HepG2 (cell line): ENCODE measurements around the gene FAS. TPM values are rescaled to one million over a fixed set of nuclear protein-coding genes. Genes with fewer than 3 reads are reported as not detected.

Experiments used
- ETS1 ChIP-seq: sonication (generic); formaldehyde crosslinking; IDR thresholded peaks from 2 replicates; pipeline ENCODE4 v1.4.0; 2020; ENCODE audit warnings: missing genetic modification reagents
- GPN1 ChIP-seq: sonication (generic); formaldehyde crosslinking; IDR thresholded peaks from 2 replicates; pipeline ENCODE4 v1.5.1; 2020; ENCODE audit warnings: missing genetic modification reagents, borderline replicate concordance
- GZF1 ChIP-seq: sonication (generic); formaldehyde crosslinking; IDR thresholded peaks from 2 replicates; pipeline ENCODE4 v1.5.1; 2020; ENCODE audit warnings: mild to moderate bottlenecking, missing genetic modification reagents
- LBX2 ChIP-seq: sonication (generic); formaldehyde crosslinking; IDR thresholded peaks from 2 replicates; pipeline ENCODE4 v1.5.0; 2020; ENCODE audit warnings: missing genetic modification reagents, mild to moderate bottlenecking, borderline replicate concordance
- MXD1 ChIP-seq: sonication (generic); formaldehyde crosslinking; IDR thresholded peaks from 2 replicates; pipeline ENCODE4 v1.4.0; 2020; ENCODE audit warnings: mild to moderate bottlenecking, missing genetic modification reagents
- POLR2G ChIP-seq: fragments of 200-400 bp; formaldehyde crosslinking; IDR thresholded peaks from 2 replicates; pipeline ENCODE4 v1.6.1; 2018; ENCODE audit warnings: mild to moderate bottlenecking, low read depth, low read length, moderate library complexity
- SALL2 ChIP-seq: sonication (generic); formaldehyde crosslinking; IDR thresholded peaks from 2 replicates; pipeline ENCODE4 v1.8.1; 2023; ENCODE audit warnings: mild to moderate bottlenecking, missing genetic modification reagents, inconsistent platforms
- ZBTB40 ChIP-seq, 2 experiments: fragments of 450-650 bp in 1 of 2; sonication (generic) in 1 of 2; formaldehyde crosslinking in 1 of 2; IDR thresholded peaks; 2 replicates each; pipeline versions ENCODE4 v1.6.1 to v1.8.0; 2016 to 2022; ENCODE audit warnings: antibody characterized with exemption in 1 of 2, mild to moderate bottlenecking in 1 of 2, missing genetic modification reagents in 1 of 2
- ZNF205 ChIP-seq: IDR thresholded peaks from 2 replicates; pipeline ENCODE4 v1.6.1; 2018; ENCODE audit warnings: missing biosample characterization, missing genetic modification reagents
- ZNF275 ChIP-seq: sonication (generic); formaldehyde crosslinking; IDR thresholded peaks from 2 replicates; pipeline ENCODE4 v1.8.0; 2022; ENCODE audit warnings: missing genetic modification reagents, mild to moderate bottlenecking, inconsistent platforms, borderline replicate concordance
- ZNF776 ChIP-seq: sonication (generic); formaldehyde crosslinking; IDR thresholded peaks from 2 replicates; pipeline ENCODE4 v1.4.0; 2020; ENCODE audit warnings: mild to moderate bottlenecking, missing genetic modification reagents
- ZNF816 ChIP-seq: sonication (generic); formaldehyde crosslinking; IDR thresholded peaks from 2 replicates; pipeline ENCODE4 v1.8.0; 2022; ENCODE audit warnings: missing genetic modification reagents, mild to moderate bottlenecking, borderline replicate concordance
- polyA plus RNA-seq, 8 experiments: library from polyadenylated mRNA; depleted of rRNA in 3 of 8; stranded (reverse) in 7 of 8; unstranded in 1 of 8; fragments of >200 nt; fragmentation: Illumina TruSeq in 4 of 8; extraction: Trizol in 4 of 8; gene quantifications; 2 replicates each; pipeline versions ENCODE4 v1.2.1 to v1.2.3, GENCODE V29; 2011 to 2016; ENCODE audit warnings: low read depth in 4 of 8, missing spikeins in 1 of 8, mixed read lengths in 1 of 8; ENCODE audit not compliant: insufficient read depth in 1 of 8
- total RNA-seq, 5 experiments: library from RNA; depleted of rRNA; stranded (reverse); fragments of >200 nt; fragmentation: Illumina TruSeq; extraction: Trizol; gene quantifications; 2 replicates each; pipeline ENCODE4 v1.2.3, GENCODE V29; 2016; ENCODE audit warnings: low read depth in 1 of 5

Gene FAS
- total and polyA plus RNA-seq, 2 of the 13 experiments (the other 11 are each of a cell fraction or from before 2014, with no cell fraction given) = 5.9 to 17.9 TPM

- TF ChIP-seq ZNF275 (CRISPR knock-in tag) = no peak
- no peak for TF ChIP-seq ZNF776
- peak; percentile 55 for TF ChIP-seq POLR2G
- no peak for TF ChIP-seq ZNF205 (CRISPR knock-in tag)
- no peak for TF ChIP-seq SALL2 (CRISPR knock-in tag)
- no peak for TF ChIP-seq GZF1
- no peak for TF ChIP-seq ZBTB40 (IDR thresholded peaks at IDR 0.05)
- no peak for TF ChIP-seq ZBTB40 (CRISPR knock-in tag; IDR thresholded peaks at IDR 0.05)
- no peak for TF ChIP-seq ETS1 (CRISPR knock-in tag)
- no peak; the same call in 1 of the 2 replicates for TF ChIP-seq ZNF816
- no peak for TF ChIP-seq LBX2
- TF ChIP-seq GPN1 = no peak
- no peak; the same call in 1 of the 2 replicates for TF ChIP-seq MXD1 (CRISPR knock-in tag)
Observed at GRCh38 chr10:88991161-88991898, 732 bp downstream of the FAS start (continued).
